ENCODE measurements around the gene FAM170B. TPM values are rescaled to one million over a fixed set of nuclear protein-coding genes. Genes with fewer than 3 reads are reported as not detected.

Gene FAM170B
- total RNA-seq, 2 donors from 2014 or later = not detected

DNA sequence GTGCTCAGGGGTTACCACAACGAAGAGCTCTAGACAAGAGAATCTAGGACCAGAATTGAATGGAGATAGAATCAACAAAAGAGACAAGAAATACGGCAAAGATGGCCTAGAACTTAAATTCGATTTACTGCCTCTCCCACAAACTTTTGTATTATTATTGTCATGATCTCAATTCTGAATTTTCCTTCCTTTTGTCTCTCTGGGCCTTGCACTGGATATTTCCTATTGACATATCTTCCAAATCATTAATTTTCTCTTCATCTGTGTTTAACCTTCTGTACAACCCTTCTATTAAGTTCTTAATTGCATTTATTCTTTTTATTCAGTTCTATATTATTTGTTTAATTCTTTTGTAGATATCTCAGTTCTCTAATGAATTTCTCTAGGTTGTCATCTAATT is 46.9 kb downstream of the FAM170B start:
- TF ChIP-seq, protein P1, sequence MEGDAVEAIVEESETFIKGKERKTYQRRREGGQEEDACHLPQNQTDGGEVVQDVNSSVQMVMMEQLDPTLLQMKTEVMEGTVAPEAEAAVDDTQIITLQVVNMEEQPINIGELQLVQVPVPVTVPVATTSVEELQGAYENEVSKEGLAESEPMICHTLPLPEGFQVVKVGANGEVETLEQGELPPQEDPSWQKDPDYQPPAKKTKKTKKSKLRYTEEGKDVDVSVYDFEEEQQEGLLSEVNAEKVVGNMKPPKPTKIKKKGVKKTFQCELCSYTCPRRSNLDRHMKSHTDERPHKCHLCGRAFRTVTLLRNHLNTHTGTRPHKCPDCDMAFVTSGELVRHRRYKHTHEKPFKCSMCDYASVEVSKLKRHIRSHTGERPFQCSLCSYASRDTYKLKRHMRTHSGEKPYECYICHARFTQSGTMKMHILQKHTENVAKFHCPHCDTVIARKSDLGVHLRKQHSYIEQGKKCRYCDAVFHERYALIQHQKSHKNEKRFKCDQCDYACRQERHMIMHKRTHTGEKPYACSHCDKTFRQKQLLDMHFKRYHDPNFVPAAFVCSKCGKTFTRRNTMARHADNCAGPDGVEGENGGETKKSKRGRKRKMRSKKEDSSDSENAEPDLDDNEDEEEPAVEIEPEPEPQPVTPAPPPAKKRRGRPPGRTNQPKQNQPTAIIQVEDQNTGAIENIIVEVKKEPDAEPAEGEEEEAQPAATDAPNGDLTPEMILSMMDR (IDR thresholded peaks at IDR 0.05) = no peak
- no peak overlapping the region for H3K27ac ChIP-seq
- peaks cover 0 to 13% of the 10 kb centered on the region in 2 donors for H3K9me3 ChIP-seq
- DNase-seq (ENCODE audit: low spot score) = no peak
- no peaks in the 10 kb centered on the region for H3K27me3 ChIP-seq
- H3K4me1 ChIP-seq = peaks cover 0 to 60% of the 10 kb centered on the region in 2 donors
- H3K36me3 ChIP-seq = no peaks in the 10 kb centered on the region
- H3K4me3 ChIP-seq = no peak overlapping the region

DNA sequence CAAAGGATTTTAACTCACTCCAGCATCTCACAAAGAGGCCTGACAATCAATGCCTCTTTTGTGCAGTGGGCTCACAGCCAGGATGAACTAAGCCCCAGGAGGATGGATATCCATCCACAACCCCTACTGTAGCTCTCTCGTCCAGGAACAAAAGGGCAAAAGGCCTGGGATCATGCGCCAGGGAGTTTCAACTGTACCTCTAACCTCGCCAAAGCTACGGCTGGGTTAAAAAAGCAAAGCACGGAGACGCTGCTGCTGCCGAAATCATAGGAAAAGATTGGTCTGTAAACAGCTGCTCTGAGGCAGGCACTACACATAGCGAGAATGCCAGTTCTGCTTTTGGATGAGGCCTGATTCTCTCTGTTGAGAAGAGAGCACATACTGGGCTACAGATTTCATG is 50.6 kb downstream of the FAM170B start:
- H3K27ac ChIP-seq = peak overlapping the region; percentile 8 to 52
- DNase-seq (ENCODE audit: low spot score) = peak; percentile 59
- TF ChIP-seq, protein P1 (IDR thresholded peaks at IDR 0.05) = no peak
- peaks cover 0 to 58% of the 10 kb centered on the region in 2 donors for H3K4me1 ChIP-seq
- H3K27me3 ChIP-seq = no peaks in the 10 kb centered on the region
- H3K36me3 ChIP-seq = no peaks in the 10 kb centered on the region
- H3K9me3 ChIP-seq = peaks cover 0 to 13% of the 10 kb centered on the region in 2 donors
- H3K4me3 ChIP-seq = no peak overlapping the region

DNA sequence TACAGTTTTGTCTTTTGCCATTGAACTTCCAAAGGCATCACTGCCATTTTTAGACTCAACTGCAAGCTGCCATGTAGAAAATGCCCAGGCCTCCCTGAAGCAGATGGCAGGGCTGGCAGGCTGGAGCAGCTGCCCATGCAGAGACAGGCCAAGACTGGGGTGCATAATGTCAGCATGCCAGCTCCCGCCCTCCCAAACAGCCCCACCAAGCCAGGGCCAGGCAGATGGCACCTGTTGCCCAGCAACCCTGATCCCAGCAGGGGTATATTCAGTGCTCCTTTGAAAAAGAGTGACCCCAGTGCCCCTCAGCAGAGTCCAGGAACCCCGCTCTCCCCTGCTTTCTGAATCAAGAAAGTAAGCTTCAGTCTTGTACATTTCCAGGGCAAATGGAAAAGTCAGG is 51.1 kb downstream of the FAM170B start:
- H3K36me3 ChIP-seq = no peaks in the 10 kb centered on the region
- DNase-seq (ENCODE audit: low spot score) = peak; percentile 52

DNA sequence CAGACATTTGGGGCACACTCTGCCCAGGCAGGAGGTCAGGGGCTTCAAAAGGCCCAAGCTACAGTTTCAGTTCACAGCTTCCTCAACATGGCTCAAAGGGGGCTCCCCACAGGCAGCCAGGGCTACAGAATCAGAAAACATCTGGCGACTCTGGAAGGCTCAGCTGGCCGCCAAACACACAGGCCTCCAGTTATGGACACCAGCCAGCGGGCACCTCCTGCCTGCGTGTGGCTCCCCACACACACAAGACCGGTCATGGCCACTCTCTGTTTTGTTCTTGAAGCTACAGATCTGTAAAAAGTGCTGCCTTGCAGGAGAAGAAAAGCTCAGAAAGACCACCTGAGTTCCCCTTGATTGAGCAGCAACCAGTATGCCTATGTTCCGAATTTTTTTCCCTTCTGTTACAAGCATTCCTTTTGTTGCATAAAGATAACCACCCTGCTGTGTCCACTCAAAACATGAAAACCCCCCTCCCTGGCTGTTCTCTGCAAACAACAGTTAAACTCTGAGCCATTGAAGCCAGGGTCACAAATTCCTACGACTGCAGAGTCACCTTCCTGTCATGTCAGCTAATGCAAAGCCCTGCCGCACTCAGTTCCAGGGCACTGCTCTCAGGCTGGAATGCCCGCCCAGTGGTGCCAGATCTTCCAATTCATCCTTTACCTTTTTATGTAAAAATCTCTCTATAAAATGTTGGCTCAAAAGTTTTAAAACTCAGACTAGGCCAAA is 52.1 kb downstream of the FAM170B start:
- H3K27me3 ChIP-seq = no peaks in the 10 kb centered on the region
- peak overlapping the region; percentile 52 to 65 for H3K27ac ChIP-seq
- H3K4me1 ChIP-seq = peaks cover 0 to 65% of the 10 kb centered on the region in 2 donors
- peaks cover 0 to 7% of the 10 kb centered on the region in 2 donors for H3K9me3 ChIP-seq
- peaks cover 3% of the 10 kb centered on the region for H3K36me3 ChIP-seq
- no peak overlapping the region for H3K4me3 ChIP-seq
- TF ChIP-seq, protein P1 (IDR thresholded peaks at IDR 0.05) = no peak
- DNase-seq (ENCODE audit: low spot score) = no peak

More for the DNA sequence above, 51.1 kb downstream of the FAM170B start:
- TF ChIP-seq, protein P1 (IDR thresholded peaks at IDR 0.05) = no peak
- Histone ChIP-seq H3K4me1 (peaks cover 0 to 61% of the 10 kb centered on the region in 2 donors), H3K27ac (peak overlapping the region; percentile 8 to 52), H3K4me3 (no peak overlapping the region), H3K9me3 (peaks cover 0 to 13% of the 10 kb centered on the region in 2 donors), H3K27me3 (no peaks in the 10 kb centered on the region)

Other genes with a start within 250 kb of the FAM170B start
- not detected for gene LRRC18, start 194.2 kb downstream of the FAM170B start, total RNA-seq
- 10 to 100 TPM; 17.6 to 22.7 TPM for gene VSTM4, start 18.5 kb downstream of the FAM170B start, total RNA-seq
- 10 to 100 TPM; 14.3 to 14.8 TPM for gene TMEM273, start 54.4 kb upstream of the FAM170B start, total RNA-seq
- gene C10orf71, start 165.1 kb upstream of the FAM170B start, total RNA-seq = 10 to 100 TPM; 34.9 to 48.2 TPM

All from right atrium auricular region (tissue), 2 donors.